GM13977 (cell line): ENCODE data around the gene MYOM1.

Experiments used
- DNase-seq: peaks from one replicate; pipeline ENCODE4 v3.0.0; 2012; ENCODE audit warnings: low spot score
- in situ Hi-C: fragments of 300-500 bp; cut with MboI; formaldehyde crosslinking; loops from one replicate; pipeline ENCODE4 v1.12.0; 2022; ENCODE audit warnings: low sequenced_read_pairs, low pct_unique_long_range_greater_than_20kb, mixed read lengths, inconsistent platforms; ENCODE audit not compliant: unreplicated experiment
- TF ChIP-seq, protein P1 (sequence below): IDR thresholded peaks from 2 replicates; pipeline ENCODE4 v1.5.1; 2012; ENCODE audit warnings: mild to moderate bottlenecking, control low read depth; ENCODE audit not compliant: insufficient read depth; ENCODE audit errors: extremely low read depth, missing control alignments

MYOM1 gene

DNA sequence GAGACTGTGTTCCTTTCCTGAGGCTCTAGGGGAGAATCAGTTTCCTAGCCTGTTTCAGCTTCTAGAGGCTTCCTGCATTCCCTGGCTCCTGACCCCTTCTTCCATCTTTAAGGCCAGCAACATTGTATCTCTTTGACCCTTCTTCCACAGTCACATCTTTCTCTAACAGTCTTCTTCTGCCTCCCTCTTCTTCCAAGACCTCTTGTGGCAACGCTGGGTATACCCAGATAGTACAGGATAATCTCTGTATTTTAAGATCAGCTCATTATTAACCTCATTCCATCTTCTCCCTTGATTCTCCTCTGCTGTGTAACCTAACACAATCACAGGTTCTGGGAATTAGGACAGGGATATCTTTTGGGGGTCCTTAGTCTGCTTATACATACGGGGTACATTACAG, 19.0 kb upstream of the MYOM1 start:
- TF ChIP-seq, protein P1, sequence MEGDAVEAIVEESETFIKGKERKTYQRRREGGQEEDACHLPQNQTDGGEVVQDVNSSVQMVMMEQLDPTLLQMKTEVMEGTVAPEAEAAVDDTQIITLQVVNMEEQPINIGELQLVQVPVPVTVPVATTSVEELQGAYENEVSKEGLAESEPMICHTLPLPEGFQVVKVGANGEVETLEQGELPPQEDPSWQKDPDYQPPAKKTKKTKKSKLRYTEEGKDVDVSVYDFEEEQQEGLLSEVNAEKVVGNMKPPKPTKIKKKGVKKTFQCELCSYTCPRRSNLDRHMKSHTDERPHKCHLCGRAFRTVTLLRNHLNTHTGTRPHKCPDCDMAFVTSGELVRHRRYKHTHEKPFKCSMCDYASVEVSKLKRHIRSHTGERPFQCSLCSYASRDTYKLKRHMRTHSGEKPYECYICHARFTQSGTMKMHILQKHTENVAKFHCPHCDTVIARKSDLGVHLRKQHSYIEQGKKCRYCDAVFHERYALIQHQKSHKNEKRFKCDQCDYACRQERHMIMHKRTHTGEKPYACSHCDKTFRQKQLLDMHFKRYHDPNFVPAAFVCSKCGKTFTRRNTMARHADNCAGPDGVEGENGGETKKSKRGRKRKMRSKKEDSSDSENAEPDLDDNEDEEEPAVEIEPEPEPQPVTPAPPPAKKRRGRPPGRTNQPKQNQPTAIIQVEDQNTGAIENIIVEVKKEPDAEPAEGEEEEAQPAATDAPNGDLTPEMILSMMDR, result no peak
- no peak for DNase-seq
- in situ Hi-C loops, result no loop called here

GRCh38 chr18:3236470-3236869, 16.7 kb upstream of the MYOM1 start:
- TF ChIP-seq, protein P1, result no peak
- in situ Hi-C loops, result no loop called here
- DNase-seq, result no peak

GRCh38 chr18:3235846-3236245, 16.1 kb upstream of the MYOM1 start:
- TF ChIP-seq, protein P1, result no peak
- no peak for DNase-seq
- in situ Hi-C loops, result no loop called here

GRCh38 chr18:3234457-3234856, 14.7 kb upstream of the MYOM1 start:
- TF ChIP-seq, protein P1, result no peak
- in situ Hi-C loops, result no loop called here
- no peak for DNase-seq

GRCh38 chr18:3233433-3234168, 13.8 kb upstream of the MYOM1 start:
- TF ChIP-seq, protein P1, result no peak
- in situ Hi-C loops, result no loop called here
- no peak for DNase-seq

DNA sequence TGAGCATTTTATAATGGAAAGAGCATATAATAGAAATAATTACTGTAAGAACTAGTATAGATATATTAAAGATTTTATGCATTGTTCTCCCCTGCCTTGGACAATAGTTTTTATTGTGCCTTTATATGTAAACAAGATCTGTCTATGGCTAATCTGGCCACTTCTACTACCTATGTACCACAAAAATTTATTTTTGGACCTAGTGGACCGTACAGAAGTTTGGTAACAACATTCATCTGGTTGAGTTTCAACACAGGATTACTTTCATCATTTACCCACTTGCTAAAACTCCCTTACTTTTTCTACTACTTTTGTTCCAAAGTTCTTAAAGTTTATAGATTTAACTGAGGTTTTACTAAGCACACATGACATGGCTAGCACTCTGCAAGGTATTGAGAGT, 13.2 kb upstream of the MYOM1 start:
- in situ Hi-C loops, result no loop called here
- DNase-seq, result no peak
- TF ChIP-seq, protein P1, result no peak
